Stimulated activated CD4-positive, alpha-beta T cell treated with anti-CD3 and anti-CD28 coated beads, Interleukin-1b, Interleukin-23, amount 100 ng/mL, for 24 hours (primary cell): ENCODE results near the gene CRIP2.

Experiments
- DNase-seq, 4 experiments: peaks; one replicate each; pipeline ENCODE4 v3.0.0-alpha.2; 2020; ENCODE audit warnings: low read depth in 4 of 4, low spot score in 1 of 4

CRIP2 gene

GRCh38 chr14:105497671-105498429 lies 23.2 kb downstream of the CRIP2 start:
- no peak for DNase-seq

GRCh38 chr14:105498430-105499255 lies 24.0 kb downstream of the CRIP2 start:
- no peak for DNase-seq

DNA sequence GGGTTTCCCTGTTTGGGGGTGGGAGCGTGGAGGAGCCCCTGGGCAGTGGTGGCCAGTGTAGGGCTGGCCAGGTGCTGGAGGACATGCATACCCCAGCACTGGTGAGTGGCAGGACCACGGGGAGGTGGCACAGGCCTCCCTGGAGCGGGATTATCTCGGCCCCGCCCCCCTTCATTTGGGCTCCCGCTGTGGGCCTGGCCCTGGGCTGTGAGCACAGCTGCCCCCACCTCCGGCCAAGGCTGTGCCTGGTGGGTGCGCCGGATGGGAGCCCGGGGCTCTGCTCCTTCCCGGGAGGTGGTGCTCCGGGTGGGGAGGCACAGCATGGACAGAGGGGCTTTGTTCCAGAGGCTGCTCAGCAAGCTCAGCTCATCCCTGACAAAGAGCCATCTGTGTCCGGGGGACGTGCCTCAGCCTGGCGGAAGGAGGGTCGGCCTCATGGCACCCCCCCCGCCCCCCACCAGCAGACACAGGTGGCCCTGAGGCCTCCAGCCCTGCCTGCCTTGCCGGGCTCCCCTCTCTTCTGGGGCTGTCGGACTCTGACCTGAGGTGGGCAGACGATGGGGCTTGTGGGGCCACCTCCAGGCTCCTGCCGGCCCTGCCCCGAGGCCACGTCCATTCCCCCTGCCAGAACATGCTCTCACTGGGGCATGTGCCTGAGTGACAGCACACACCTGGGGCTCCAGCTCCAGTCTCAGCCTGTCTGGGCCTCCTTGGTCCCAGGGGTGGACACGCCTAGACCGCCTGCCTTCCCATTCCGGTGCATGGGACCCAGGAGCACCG lies 24.8 kb downstream of the CRIP2 start:
- DNase-seq: no peak

- no peak for DNase-seq
Measured at GRCh38 chr14:105500036-105500725, 25.6 kb downstream of the CRIP2 start.

DNA sequence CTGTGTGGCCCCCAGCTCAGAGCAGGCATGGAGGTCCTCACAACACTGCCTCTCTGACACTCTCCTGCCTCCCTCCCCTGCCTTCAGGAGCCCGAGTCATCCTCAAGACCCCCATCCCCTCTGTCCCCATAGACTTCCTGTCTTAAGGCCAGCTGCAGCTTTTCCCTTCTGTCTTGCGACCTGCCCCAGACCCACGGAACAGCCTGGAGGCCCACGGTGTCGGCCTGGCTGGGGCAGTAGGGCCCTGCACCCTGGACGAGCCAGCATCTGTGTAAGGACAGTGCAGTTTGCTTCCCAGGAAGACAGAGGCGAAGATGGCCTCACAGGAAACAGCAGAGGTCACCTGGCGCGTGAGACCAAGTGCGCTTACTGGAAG lies 26.1 kb downstream of the CRIP2 start:
- no peak for DNase-seq

DNA sequence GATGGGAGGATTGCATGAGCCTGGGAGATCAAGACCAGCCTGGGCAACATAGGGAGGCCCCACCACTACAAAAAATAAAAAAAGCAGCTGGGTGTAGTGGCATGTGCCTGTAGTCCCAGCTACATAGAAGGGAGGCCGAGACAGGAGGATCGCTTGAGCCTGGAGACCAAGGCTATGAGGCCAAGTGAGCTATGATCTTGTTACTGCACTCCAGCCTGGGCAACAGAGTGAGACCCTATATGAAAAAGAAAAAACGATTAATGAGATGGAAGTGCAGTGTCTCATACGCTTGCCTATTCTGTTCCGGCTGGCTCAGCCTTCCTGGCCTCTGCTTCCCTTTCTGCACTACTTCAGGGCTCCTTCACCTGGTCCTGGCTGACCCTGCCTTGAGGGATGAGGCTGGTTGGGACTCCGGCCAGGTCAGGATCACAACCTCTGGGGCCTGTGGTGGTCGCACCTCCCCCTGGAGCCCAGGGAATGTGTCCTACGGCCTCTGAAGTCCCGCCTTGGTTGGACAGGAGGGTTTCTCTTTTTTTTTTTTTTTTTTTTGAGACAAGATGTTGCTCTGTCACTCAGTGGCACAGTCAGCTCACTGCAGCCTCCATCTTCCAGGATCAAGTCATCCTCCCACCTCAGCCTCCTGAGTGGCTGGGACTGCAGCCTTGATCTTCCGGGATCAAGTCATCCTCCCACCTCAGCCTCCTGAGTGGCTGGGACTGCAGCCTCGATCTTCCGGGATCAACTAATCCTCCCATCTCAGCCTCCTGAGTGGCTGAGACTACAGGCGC lies 27.1 kb downstream of the CRIP2 start:
- DNase-seq: no peak

- no peak for DNase-seq
Measured at GRCh38 chr14:105502446-105503295, 28.1 kb downstream of the CRIP2 start.

DNA sequence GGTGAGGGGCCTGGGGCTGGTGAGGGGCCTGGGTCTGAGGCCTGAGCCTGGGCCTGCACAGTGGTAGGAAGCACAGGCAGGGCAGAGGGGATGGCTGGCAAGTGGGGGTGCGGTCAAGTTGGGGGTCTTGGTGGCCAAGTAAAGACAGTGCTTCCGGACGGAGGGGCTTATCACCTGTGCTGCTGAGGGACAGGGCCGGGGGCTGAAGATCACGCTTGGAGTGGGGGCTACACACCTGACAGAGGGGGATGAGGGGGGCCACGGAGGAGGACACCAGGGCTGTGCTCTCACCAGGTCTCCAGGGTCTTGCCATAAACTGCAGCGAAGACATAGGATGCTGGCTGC lies 28.6 kb downstream of the CRIP2 start:
- no peak for DNase-seq

- no peak for DNase-seq
Measured at GRCh38 chr14:105503935-105504692, 29.5 kb downstream of the CRIP2 start.

DNA sequence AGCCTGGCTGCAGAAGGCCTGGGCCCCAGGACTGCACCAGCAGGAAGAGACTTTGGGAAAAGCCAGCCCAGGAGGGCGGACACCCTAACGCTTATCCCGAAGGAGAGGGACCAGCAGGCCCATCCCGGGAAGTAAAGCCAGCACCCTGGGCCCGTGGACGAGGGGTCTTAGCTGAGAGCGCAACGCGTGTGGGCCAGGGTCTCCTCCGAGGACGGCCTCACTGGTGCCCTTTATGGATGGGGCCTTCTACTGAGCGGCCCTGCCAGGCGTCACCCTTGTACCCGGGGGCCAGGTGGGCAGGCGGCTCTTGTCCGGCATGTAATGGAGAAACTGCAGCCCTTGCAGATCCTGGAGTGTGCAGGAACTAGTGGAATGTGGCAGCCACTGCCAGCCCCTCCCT lies 30.5 kb downstream of the CRIP2 start:
- DNase-seq: no peak

DNA sequence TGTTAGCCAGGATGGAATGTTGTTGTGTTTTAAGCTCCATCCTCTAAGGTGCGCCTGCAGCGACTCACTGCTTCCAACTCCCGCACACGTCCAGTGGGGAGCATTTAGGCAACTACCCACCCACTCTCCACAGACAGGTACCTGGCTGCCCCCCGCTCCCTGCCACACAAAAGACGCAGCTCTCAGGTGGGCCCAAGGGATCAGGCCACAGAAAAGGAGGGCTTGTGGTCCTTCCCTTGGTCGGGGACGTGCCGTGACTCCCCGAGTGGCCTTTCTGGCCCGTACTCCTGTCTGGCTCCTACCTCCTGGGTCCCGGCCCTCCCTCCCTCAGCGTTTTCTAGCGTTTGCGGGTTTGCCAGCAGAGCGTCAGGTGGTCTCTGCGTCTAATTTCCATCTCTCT lies 32.6 kb downstream of the CRIP2 start:
- no peak for DNase-seq

GRCh38 chr14:105508069-105508468 lies 33.4 kb downstream of the CRIP2 start:
- no peak for DNase-seq

DNA sequence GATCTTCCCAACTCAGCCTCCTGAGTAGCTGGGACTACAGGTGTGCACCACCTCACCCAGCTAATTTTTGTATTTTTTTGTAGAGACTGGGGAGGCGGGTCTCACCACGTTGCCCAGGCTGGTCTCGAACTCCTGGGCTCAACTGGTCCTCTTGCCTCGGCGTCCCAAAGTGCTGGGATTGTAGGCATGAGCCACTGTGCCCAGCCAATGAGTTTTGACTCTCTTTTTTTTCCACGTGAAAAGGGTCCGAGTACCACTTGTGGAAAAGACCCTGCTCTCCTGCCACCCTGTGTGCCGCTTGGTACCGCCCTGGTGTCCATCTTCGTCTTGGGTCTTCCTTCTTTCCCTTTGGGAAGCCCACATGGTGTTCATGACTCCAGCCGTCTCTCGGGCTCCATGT lies 34.0 kb downstream of the CRIP2 start:
- DNase-seq: no peak

DNA sequence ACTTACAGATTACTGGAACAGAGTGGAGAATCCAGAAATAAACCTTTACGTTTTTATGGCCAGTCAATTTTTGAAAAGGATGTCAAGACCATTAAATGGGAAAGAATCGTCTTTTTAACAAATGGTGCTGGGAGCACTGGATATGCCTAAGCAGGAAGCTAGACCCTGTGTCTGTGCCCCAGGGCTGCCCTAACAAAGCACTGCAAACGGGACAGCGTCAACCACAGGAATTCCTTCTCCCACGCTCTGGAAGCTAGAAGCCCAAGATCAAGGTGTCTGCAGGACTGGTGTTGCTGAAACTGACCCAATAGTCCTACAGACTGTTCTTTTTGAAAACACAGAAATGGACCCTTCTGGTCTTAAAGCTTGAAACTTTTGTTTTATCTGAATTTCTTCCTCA lies 42.5 kb downstream of the CRIP2 start:
- DNase-seq: no peak

DNA sequence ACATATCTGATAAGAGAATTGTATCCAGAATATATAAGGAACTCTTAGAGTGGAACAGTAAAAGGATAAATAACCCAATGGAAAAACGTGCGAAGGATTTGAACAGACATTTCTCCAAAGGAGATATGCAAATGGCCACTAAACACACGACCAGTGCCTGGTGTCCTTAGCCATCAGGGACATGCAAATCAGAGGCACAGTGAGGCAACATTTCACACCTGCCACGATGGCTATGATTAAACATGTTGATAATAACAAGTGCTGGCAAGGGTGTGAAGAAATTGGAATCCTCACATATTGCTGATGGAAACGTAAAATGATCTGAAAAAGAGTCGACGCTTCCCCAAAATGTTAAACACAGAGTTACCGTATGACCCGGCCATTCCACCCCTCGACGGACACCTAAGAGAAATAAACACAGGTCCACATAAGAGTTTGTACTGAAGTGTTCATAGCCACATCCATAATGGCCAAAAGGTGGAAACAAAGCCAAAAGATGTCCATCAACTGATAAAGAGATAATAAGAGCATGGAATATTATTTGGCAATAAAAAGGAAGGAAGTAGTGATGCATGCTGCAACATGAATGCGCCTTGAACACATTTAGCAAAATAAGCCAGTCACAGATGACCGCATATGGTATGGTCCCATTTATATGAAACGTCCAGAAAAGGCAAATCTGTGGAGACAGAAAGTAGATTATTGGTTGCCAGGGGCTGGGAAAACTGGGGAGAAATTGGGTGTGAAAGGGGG lies 45.5 kb downstream of the CRIP2 start:
- DNase-seq: no peak

DNA sequence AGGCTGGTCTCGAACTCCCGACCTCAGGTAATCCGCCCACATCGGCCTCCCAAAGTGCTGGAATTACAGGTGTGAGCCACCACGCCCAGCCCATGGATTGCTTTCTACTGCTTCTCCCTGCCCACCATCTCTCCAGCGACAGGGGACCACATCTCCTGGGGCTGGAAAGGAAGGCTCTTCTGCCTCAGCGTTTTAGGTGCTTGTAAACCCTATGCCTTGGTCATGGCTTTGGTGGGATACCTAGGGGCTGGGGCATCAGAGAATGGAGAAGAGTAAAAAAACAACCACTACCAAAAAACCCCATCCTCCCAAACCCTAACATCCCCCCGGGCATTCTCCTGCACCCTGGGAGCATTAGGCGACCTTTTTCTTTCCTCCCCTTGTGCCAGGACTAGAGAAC lies 50.7 kb downstream of the CRIP2 start:
- no peak for DNase-seq

DNA sequence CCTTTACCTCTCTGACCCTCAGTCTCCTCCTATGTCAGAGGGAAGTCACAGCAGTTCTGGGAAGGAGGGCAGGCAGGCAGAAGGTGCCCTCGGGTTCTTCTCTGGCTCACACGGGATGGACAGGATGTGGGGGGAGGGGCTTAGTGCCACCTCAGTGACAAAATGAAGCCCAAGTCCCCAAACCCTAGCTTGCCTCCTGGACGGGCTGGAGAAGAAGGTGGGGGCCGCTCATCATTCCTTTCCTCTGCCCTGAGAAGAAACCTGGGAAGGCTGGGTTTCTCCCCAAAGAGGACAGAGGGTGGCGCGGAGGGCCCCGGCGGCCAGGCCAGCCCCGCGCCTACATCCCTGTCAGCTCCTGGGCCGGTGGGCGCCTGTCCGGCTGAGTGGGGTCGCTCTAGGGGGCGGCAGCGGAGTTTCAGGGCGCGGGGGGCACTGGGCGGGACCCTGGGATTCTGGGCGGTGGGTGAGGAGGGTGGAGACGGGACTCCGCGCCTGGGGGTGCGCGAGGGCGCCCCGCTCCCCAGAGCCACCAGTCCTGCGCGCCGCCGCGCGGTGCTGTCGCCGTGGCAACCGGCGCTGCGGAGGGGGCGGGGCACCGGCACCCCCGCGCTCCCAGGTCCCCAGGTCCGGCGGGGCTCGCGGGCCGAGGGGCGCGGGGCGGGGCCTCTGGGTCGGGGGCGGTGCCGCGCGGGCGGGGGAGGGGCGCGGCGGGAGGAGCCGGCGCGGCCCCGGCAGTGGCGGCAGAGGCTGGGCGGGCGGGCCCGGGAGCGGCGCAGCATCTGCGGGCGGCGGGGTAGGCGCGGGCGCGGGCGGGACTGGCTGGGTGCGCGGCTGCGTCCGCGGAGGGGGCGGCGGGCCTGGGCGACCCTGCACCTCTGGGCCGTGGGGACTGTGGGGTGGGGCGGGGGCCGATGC lies 51.5 kb downstream of the CRIP2 start, which contains the start of gene TMEM121:
Gene TMEM121, plus strand, starts transcription at position 723 of the 915 bp plus-strand sequence. CDS start 2,252 bp downstream, outside the sequence.
- peak in 1 of 4 experiments; percentile 17 for DNase-seq
